ENCODE measurements around the gene SBSN.

DNA sequence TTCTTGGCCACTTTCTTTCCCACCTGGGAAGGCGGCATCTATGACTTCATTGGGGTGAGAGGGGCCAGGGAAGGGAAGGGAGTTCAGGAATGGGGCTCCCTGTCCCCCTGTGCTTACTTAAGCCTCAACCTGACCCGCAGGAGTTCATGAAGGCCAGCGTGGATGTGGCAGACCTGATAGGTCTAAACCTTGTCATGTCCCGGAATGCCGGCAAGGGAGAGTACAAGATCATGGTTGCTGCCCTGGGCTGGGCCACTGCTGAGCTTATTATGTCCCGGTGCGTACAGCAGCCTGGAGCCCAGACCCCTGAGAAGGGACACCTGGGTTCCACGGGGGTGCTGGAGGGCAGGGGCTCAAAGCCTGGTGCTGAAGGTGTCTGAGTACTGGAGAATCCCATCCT, 18.4 kb upstream of the SBSN start:
- TF ChIP-seq TCF7L2 (IDR thresholded peaks at IDR 0.05; ENCODE audit: low read depth, low read length) (no peak), PTBP1 (IDR thresholded peaks at IDR 0.05; ENCODE audit: low read depth, low read length) (no peak), IRF2 (CRISPR knock-in tag; IDR thresholded peaks at IDR 0.05) (no peak)
- TF ChIP-seq, protein P1, sequence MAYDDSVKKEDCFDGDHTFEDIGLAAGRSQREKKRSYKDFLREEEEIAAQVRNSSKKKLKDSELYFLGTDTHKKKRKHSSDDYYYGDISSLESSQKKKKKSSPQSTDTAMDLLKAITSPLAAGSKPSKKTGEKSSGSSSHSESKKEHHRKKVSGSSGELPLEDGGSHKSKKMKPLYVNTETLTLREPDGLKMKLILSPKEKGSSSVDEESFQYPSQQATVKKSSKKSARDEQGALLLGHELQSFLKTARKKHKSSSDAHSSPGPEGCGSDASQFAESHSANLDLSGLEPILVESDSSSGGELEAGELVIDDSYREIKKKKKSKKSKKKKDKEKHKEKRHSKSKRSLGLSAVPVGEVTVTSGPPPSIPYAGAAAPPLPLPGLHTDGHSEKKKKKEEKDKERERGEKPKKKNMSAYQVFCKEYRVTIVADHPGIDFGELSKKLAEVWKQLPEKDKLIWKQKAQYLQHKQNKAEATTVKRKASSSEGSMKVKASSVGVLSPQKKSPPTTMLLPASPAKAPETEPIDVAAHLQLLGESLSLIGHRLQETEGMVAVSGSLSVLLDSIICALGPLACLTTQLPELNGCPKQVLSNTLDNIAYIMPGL (CRISPR knock-in tag; IDR thresholded peaks at IDR 0.05), result no peak

Data from K562 (cell line).